Breast epithelium (tissue), 3 donors: ENCODE measurements around the gene HOXB13.
"Not testable (repeated sequence)": the region's sequence is repeated elsewhere in the genome, so short reads cannot be mapped to it uniquely, and the experiment has no call there.

Experiments used
- POLR2AphosphoS5 ChIP-seq, 3 donors: sonication (generic); formaldehyde crosslinking; IDR thresholded peaks; one replicate each; pipeline ENCODE4 v1.6.1; 2017; ENCODE audit warnings: antibody characterized with exemption in 3 of 3
- TF ChIP-seq, protein P1 (sequence below), 3 donors: fragments of 450-650 bp; IDR thresholded peaks; one replicate each; pipeline ENCODE4 v1.5.1; 2016 to 2017; ENCODE audit warnings: antibody characterized with exemption in 3 of 3, mild to moderate bottlenecking in 3 of 3, moderate library complexity in 3 of 3

GRCh38 chr17:48716549-48716948, 12.0 kb downstream of the HOXB13 start:
- not testable (repeated sequence) for TF ChIP-seq POLR2AphosphoS5 (IDR thresholded peaks at IDR 0.05)
- TF ChIP-seq, protein P1, sequence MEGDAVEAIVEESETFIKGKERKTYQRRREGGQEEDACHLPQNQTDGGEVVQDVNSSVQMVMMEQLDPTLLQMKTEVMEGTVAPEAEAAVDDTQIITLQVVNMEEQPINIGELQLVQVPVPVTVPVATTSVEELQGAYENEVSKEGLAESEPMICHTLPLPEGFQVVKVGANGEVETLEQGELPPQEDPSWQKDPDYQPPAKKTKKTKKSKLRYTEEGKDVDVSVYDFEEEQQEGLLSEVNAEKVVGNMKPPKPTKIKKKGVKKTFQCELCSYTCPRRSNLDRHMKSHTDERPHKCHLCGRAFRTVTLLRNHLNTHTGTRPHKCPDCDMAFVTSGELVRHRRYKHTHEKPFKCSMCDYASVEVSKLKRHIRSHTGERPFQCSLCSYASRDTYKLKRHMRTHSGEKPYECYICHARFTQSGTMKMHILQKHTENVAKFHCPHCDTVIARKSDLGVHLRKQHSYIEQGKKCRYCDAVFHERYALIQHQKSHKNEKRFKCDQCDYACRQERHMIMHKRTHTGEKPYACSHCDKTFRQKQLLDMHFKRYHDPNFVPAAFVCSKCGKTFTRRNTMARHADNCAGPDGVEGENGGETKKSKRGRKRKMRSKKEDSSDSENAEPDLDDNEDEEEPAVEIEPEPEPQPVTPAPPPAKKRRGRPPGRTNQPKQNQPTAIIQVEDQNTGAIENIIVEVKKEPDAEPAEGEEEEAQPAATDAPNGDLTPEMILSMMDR (IDR thresholded peaks at IDR 0.05): not testable (repeated sequence)
